H9 (cell line): Measurements from ENCODE around the gene FNDC3B. TPM values are rescaled to one million over a fixed set of nuclear protein-coding genes. Genes with fewer than 3 reads are reported as not detected.

Source experiments
- DNase-seq: peaks from one replicate; pipeline ENCODE4 v3.0.0-alpha.2; 2017
- H2AFZ ChIP-seq: one replicate; pipeline ENCODE4 v1.6.1; 2013; ENCODE audit warnings: mild to moderate bottlenecking, low read length, control low read depth, moderate library complexity
- H2AK5ac ChIP-seq: 2 replicates; pipeline ENCODE4 v1.6.1; 2013; ENCODE audit warnings: low read length, control low read depth, mixed read lengths; ENCODE audit not compliant: insufficient read length
- H2BK120ac ChIP-seq: one replicate; pipeline ENCODE4 v1.6.1; 2013; ENCODE audit warnings: low read depth, mild to moderate bottlenecking, low read length, control low read depth, inconsistent platforms; ENCODE audit not compliant: poor library complexity, severe bottlenecking
- H2BK12ac ChIP-seq: 2 replicates; pipeline ENCODE4 v1.6.1; 2013; ENCODE audit warnings: low read length, control low read depth, mixed read lengths, low read depth; ENCODE audit not compliant: insufficient read length
- H2BK15ac ChIP-seq: 2 replicates; pipeline ENCODE4 v1.6.1; 2013; ENCODE audit warnings: low read depth, low read length, control low read depth
- H2BK20ac ChIP-seq: one replicate; pipeline ENCODE4 v1.6.1; 2013; ENCODE audit warnings: low read depth, mild to moderate bottlenecking, low read length, control low read depth, inconsistent platforms; ENCODE audit not compliant: poor library complexity, severe bottlenecking
- H2BK5ac ChIP-seq: 2 replicates; pipeline ENCODE4 v1.6.1; 2013; ENCODE audit warnings: low read length, control low read depth, mixed read lengths; ENCODE audit not compliant: insufficient read length
- H3K14ac ChIP-seq: 2 replicates; pipeline ENCODE4 v1.6.1; 2013; ENCODE audit warnings: low read length, control low read depth; ENCODE audit not compliant: insufficient read depth
- H3K18ac ChIP-seq: 2 replicates; pipeline ENCODE4 v1.6.1; 2013; ENCODE audit warnings: low read depth, mild to moderate bottlenecking, mixed read lengths, low read length, control low read depth; ENCODE audit not compliant: insufficient read length
- H3K23ac ChIP-seq: 2 replicates; pipeline ENCODE4 v1.6.1; 2013; ENCODE audit warnings: low read length, control low read depth, mixed read lengths, low read depth; ENCODE audit not compliant: insufficient read length
- H3K23me2 ChIP-seq: 2 replicates; pipeline ENCODE4 v1.6.1; 2013; ENCODE audit warnings: low read depth, mild to moderate bottlenecking, mixed read lengths, low read length, control low read depth; ENCODE audit not compliant: insufficient read length, poor library complexity, severe bottlenecking
- H3K27ac ChIP-seq: 2 replicates; pipeline ENCODE4 v1.5.1; 2013; ENCODE audit warnings: low read length, control low read depth, mixed read lengths, low read depth; ENCODE audit not compliant: insufficient read length
- H3K27me3 ChIP-seq: 2 replicates; pipeline ENCODE4 v1.6.1; 2013; ENCODE audit warnings: low read length, control low read depth, inconsistent platforms; ENCODE audit not compliant: insufficient read depth
- H3K4ac ChIP-seq: 2 replicates; pipeline ENCODE4 v1.6.1; 2013; ENCODE audit warnings: low read depth, mild to moderate bottlenecking, control low read depth, inconsistent platforms, low read length, moderate library complexity
- H3K4me1 ChIP-seq: 2 replicates; pipeline ENCODE4 v1.6.1; 2013; ENCODE audit warnings: low read length, control low read depth, inconsistent platforms; ENCODE audit not compliant: insufficient read depth
- H3K4me2 ChIP-seq: 2 replicates; pipeline ENCODE4 v1.6.1; 2013; ENCODE audit warnings: low read length, control low read depth, mixed read lengths; ENCODE audit not compliant: insufficient read length, insufficient read depth
- H3K56ac ChIP-seq: 2 replicates; pipeline ENCODE4 v1.6.1; 2013; ENCODE audit warnings: low read depth, mild to moderate bottlenecking, mixed read lengths, low read length, control low read depth; ENCODE audit not compliant: insufficient read length
- H3K79me1 ChIP-seq: 2 replicates; pipeline ENCODE4 v1.6.1; 2013; ENCODE audit warnings: low read depth, mild to moderate bottlenecking, moderate library complexity, low read length, control low read depth, inconsistent platforms; ENCODE audit not compliant: insufficient read depth, poor library complexity, severe bottlenecking
- H3K79me2 ChIP-seq: 2 replicates; pipeline ENCODE4 v1.6.1; 2013; ENCODE audit warnings: low read length, control low read depth, inconsistent platforms; ENCODE audit not compliant: insufficient read depth
- H3K9ac ChIP-seq: 2 replicates; pipeline ENCODE4 v1.6.1; 2013; ENCODE audit warnings: low read length, control low read depth, mixed read lengths; ENCODE audit not compliant: insufficient read length; ENCODE audit errors: extremely low read depth
- H3K9me3 ChIP-seq: one replicate; pipeline ENCODE4 v1.6.1; 2013; ENCODE audit warnings: low read depth, low read length, inconsistent platforms; ENCODE audit not compliant: control insufficient read depth
- H3T11ph ChIP-seq: one replicate; pipeline ENCODE4 v1.6.1; 2013; ENCODE audit warnings: mild to moderate bottlenecking, low read length, control low read depth, inconsistent platforms
- H4K20me1 ChIP-seq: one replicate; pipeline ENCODE4 v1.6.1; 2013; ENCODE audit not compliant: control insufficient read depth, insufficient read length, insufficient read depth
- H4K5ac ChIP-seq: 2 replicates; pipeline ENCODE4 v1.6.1; 2013; ENCODE audit warnings: low read depth, mild to moderate bottlenecking, mixed read lengths, low read length, control low read depth; ENCODE audit not compliant: insufficient read length
- H4K8ac ChIP-seq: replicated peaks from 2 replicates; pipeline ENCODE4 v1.6.1; 2013; ENCODE audit warnings: low read length, control low read depth, mixed read lengths, low read depth; ENCODE audit not compliant: insufficient read length
- H4K91ac ChIP-seq: 2 replicates; pipeline ENCODE4 v1.6.1; 2013; ENCODE audit warnings: low read depth, mild to moderate bottlenecking, moderate library complexity, mixed read lengths, low read length, control low read depth; ENCODE audit not compliant: insufficient read length
- H3K27ac Mint-ChIP-seq, 3 experiments: 2 replicates in 2 of 3; 3 replicates in 1 of 3; pipeline ENCODE4 v1.8.0; 2020 to 2021; ENCODE audit warnings: mixed read lengths in 3 of 3, mild to moderate bottlenecking in 1 of 3, moderate library complexity in 1 of 3
- H3K27me3 Mint-ChIP-seq: 2 replicates; pipeline ENCODE4 v1.8.0; 2021; ENCODE audit warnings: low read depth, mild to moderate bottlenecking, moderate library complexity, mixed read lengths
- H3K36me3 Mint-ChIP-seq, 3 experiments: 2 replicates in 2 of 3; 3 replicates in 1 of 3; pipeline ENCODE4 v1.8.0; 2020 to 2021; ENCODE audit warnings: low read depth in 3 of 3, mixed read lengths in 3 of 3; ENCODE audit not compliant: insufficient read depth in 1 of 3
- H3K4me1 Mint-ChIP-seq, 2 experiments: 2 replicates each; pipeline ENCODE4 v1.8.0; 2020; ENCODE audit warnings: mixed read lengths in 2 of 2
- H3K4me3 Mint-ChIP-seq, 2 experiments: 2 replicates in 1 of 2; 3 replicates in 1 of 2; pipeline ENCODE4 v1.8.0; 2020 to 2021; ENCODE audit warnings: mild to moderate bottlenecking in 2 of 2, mixed read lengths in 2 of 2, moderate library complexity in 1 of 2
- H3K9me3 Mint-ChIP-seq, 2 experiments: 2 replicates in 1 of 2; 3 replicates in 1 of 2; pipeline ENCODE4 v1.8.0; 2020; ENCODE audit warnings: mild to moderate bottlenecking in 2 of 2, mixed read lengths in 2 of 2, moderate library complexity in 1 of 2
- CTCF ChIP-seq: fragments of 200-600 bp; sonication (generic); conservative IDR thresholded peaks from 3 replicates; pipeline ENCODE4 v1.8.0; 2021; ENCODE audit warnings: antibody characterized with exemption, mild to moderate bottlenecking
- total RNA-seq: library from RNA; stranded (reverse); gene quantifications from 2 replicates; pipeline ENCODE4 v1.2.1, GENCODE V29; 2021

FNDC3B gene
- total RNA-seq, 1 experiment from 2014 or later, result 43.8 TPM

- no peak overlapping the region for H2AK5ac ChIP-seq
- H3K4me1 Mint-ChIP-seq, result no peaks in the 10 kb centered on the region; a peak in 1 of 4 replicates
Measured at GRCh38 chr3:172018364-172018763, 21.0 kb upstream of the FNDC3B start.

More at GRCh38 chr3:172018364-172018763, 21.0 kb upstream of the FNDC3B start:
- no peak overlapping the region for H3K56ac ChIP-seq
- H3K9me3 Mint-ChIP-seq, result peaks cover 0 to 2% of the 10 kb centered on the region in 2 experiments; a peak in 2 of 5 replicates
- no peak overlapping the region for H3K27ac ChIP-seq
- H4K5ac ChIP-seq, result no peak overlapping the region
- no peaks in the 10 kb centered on the region for H3K23me2 ChIP-seq
- H2BK5ac ChIP-seq, result no peak overlapping the region
- no peak overlapping the region for H3K18ac ChIP-seq
- no peak overlapping the region for H4K8ac ChIP-seq
- TF ChIP-seq CTCF, result no peak
- no peak overlapping the region for H2BK120ac ChIP-seq
- H2BK15ac ChIP-seq, result no peak overlapping the region
- H3K4me2 ChIP-seq, result no peak overlapping the region
- no peak for DNase-seq
- no peak overlapping the region for H2BK20ac ChIP-seq
- no peak overlapping the region for H3K23ac ChIP-seq
- H3K14ac ChIP-seq, result no peak overlapping the region
- H3K9me3 ChIP-seq, result no peaks in the 10 kb centered on the region
- no peak overlapping the region for H3T11ph ChIP-seq
- no peak overlapping the region for H3K27ac Mint-ChIP-seq
- H4K20me1 ChIP-seq, result no peaks in the 10 kb centered on the region
- H3K27me3 Mint-ChIP-seq, result no peaks in the 10 kb centered on the region; the same call in 1 of the 2 replicates
- H2BK12ac ChIP-seq, result no peak overlapping the region
- H3K79me1 ChIP-seq, result no peaks in the 10 kb centered on the region
- H2AFZ ChIP-seq, result no peak overlapping the region
- H3K79me2 ChIP-seq, result no peaks in the 10 kb centered on the region
- no peak overlapping the region for H3K4ac ChIP-seq
- peaks cover 0 to 4% (median 0%) of the 10 kb centered on the region in 3 experiments; a peak in 1 of 7 replicates for H3K36me3 Mint-ChIP-seq
- H3K4me3 Mint-ChIP-seq, result no peak overlapping the region
- no peaks in the 10 kb centered on the region; the same call in 1 of the 2 replicates for H3K4me1 ChIP-seq
- no peak overlapping the region for H4K91ac ChIP-seq
- H3K27me3 ChIP-seq, result no peaks in the 10 kb centered on the region
- no peak overlapping the region for H3K9ac ChIP-seq
